ENCODE data around the gene FGD1. TPM values are rescaled to one million over a fixed set of nuclear protein-coding genes. Genes with fewer than 3 reads are reported as not detected.

Gene FGD1
- total RNA-seq, 1 experiment from 2014 or later, result 36.3 TPM

DNA sequence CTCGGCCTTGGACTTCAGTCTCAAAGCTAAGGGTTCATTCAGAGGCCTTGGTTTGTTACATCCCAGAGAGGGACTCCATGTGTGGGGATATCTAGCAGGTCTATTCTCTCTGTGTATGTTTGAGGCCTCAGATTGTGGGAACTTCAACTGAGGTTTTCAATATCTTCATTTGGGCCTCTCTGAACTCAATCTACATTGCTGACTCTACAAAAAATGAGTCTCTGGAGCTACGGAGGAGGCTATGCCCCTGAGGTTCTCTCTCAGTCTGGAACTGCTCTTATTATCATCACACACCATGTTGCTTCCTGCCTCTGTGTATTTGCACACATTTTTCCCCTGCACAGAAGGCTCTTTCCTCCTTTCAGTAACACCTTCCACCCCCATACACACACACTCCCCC is 60.9 kb downstream of the FGD1 start:
- H3K27ac Mint-ChIP-seq, result no peak overlapping the region
- no peaks in the 10 kb centered on the region; the same call in 1 of the 2 replicates for H3K27me3 Mint-ChIP-seq (ENCODE audit: low read depth)
- POLR2A ChIA-PET, result no interaction called here
- no peaks in the 10 kb centered on the region for H3K9me3 Mint-ChIP-seq
- DNase-seq (ENCODE audit: low spot score), result no peak
- no peaks in the 10 kb centered on the region for H3K36me3 Mint-ChIP-seq
- H3K4me1 Mint-ChIP-seq, result no peaks in the 10 kb centered on the region
- CTCF ChIA-PET, result no interaction called here
- ATAC-seq, result no peak
- no peak for TF ChIP-seq ZNF317 (CRISPR knock-in tag; IDR thresholded peaks at IDR 0.05; ENCODE audit: borderline replicate concordance, low read depth)
- TF ChIP-seq ZNF138 (CRISPR knock-in tag; conservative IDR thresholded peaks at IDR 0.05), result no peak
- no peak for TF ChIP-seq MYBL2 (CRISPR knock-in tag; IDR thresholded peaks at IDR 0.05)
- no peak for TF ChIP-seq GTF2I (CRISPR knock-in tag; conservative IDR thresholded peaks at IDR 0.05)
- TF ChIP-seq ATF6 (CRISPR knock-in tag; IDR thresholded peaks at IDR 0.05), result no peak
- no peak for TF ChIP-seq JUN (CRISPR knock-in tag; IDR thresholded peaks at IDR 0.05)
- no peak for TF ChIP-seq ZNF219 (CRISPR knock-in tag; IDR thresholded peaks at IDR 0.05; ENCODE audit: borderline replicate concordance)
- no peak for TF ChIP-seq TEAD1 (CRISPR knock-in tag; IDR thresholded peaks at IDR 0.05)
- TF ChIP-seq FOXJ3 (CRISPR knock-in tag; IDR thresholded peaks at IDR 0.05; ENCODE audit: borderline replicate concordance), result no peak
- no peak for TF ChIP-seq ERG (CRISPR knock-in tag; IDR thresholded peaks at IDR 0.05)
- no peak for TF ChIP-seq MXD4 (CRISPR knock-in tag; IDR thresholded peaks at IDR 0.05; ENCODE audit: borderline replicate concordance)
- no peak for TF ChIP-seq ZSCAN18 (CRISPR knock-in tag; IDR thresholded peaks at IDR 0.05)
- TF ChIP-seq KAT7 (CRISPR knock-in tag; IDR thresholded peaks at IDR 0.05; ENCODE audit: borderline replicate concordance), result no peak
- TF ChIP-seq ZNF121 (CRISPR knock-in tag; IDR thresholded peaks at IDR 0.05), result no peak
- no peak overlapping the region for H3K4me3 Mint-ChIP-seq

DNA sequence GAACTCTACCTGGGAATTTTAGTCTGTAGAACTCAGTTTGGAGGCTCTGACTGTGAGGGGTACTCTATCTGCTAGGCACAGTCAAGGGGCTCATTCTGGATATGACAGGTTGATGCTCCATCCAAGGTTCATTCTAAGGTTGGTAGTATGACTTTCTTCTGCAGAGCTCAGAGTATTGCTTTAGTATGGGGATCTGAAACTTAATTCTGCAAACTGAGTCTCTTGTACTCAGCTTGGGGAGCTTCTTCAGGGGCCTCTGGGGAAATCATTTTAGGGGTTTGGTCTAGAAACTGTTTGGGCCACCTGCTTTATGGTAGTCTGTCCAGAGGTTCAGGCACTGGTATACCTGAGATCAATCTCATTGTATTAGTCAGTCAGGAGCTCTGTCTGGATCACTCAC is 65.5 kb downstream of the FGD1 start:
- Mint-ChIP-seq H3K27ac (no peak overlapping the region), H3K4me1 (no peaks in the 10 kb centered on the region)

More for the DNA sequence above, 65.5 kb downstream of the FGD1 start:
- no peaks in the 10 kb centered on the region for H3K9me3 Mint-ChIP-seq
- TF ChIP-seq ZNF219 (CRISPR knock-in tag; IDR thresholded peaks at IDR 0.05; ENCODE audit: borderline replicate concordance) (no peak), SMAD3 (CRISPR knock-in tag; IDR thresholded peaks at IDR 0.05; ENCODE audit: borderline replicate concordance) (no peak), MXD4 (CRISPR knock-in tag; IDR thresholded peaks at IDR 0.05; ENCODE audit: borderline replicate concordance) (no peak), CREM (CRISPR knock-in tag; IDR thresholded peaks at IDR 0.05) (no peak), ZNF317 (CRISPR knock-in tag; IDR thresholded peaks at IDR 0.05; ENCODE audit: borderline replicate concordance, low read depth) (no peak), NR2C2 (CRISPR knock-in tag; IDR thresholded peaks at IDR 0.05) (no peak), HMGA2 (CRISPR knock-in tag; IDR thresholded peaks at IDR 0.05) (no peak), E2F1 (CRISPR knock-in tag; IDR thresholded peaks at IDR 0.05) (no peak)
- TF ChIP-seq, protein P1, sequence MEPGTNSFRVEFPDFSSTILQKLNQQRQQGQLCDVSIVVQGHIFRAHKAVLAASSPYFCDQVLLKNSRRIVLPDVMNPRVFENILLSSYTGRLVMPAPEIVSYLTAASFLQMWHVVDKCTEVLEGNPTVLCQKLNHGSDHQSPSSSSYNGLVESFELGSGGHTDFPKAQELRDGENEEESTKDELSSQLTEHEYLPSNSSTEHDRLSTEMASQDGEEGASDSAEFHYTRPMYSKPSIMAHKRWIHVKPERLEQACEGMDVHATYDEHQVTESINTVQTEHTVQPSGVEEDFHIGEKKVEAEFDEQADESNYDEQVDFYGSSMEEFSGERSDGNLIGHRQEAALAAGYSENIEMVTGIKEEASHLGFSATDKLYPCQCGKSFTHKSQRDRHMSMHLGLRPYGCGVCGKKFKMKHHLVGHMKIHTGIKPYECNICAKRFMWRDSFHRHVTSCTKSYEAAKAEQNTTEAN (CRISPR knock-in tag; IDR thresholded peaks at IDR 0.05), result no peak
- ChIA-PET POLR2A (no interaction called here), CTCF (interaction anchor here (0.7 kb wide), 1 partner anchor 32 kb away, joined by 3 read pairs; no protein-coding TSS in a partner anchor)
- ATAC-seq (no peak), DNase-seq (ENCODE audit: low spot score) (no peak)
- H3K36me3 Mint-ChIP-seq, result no peaks in the 10 kb centered on the region
- no peak overlapping the region for H3K4me3 Mint-ChIP-seq
- H3K27me3 Mint-ChIP-seq (ENCODE audit: low read depth), result peaks cover 3% of the 10 kb centered on the region

Measured in WTC11 (cell line).